ENCODE data around the gene CDX2. TPM values are rescaled to one million over a fixed set of nuclear protein-coding genes. Genes with fewer than 3 reads are reported as not detected.
"Not testable (repeated sequence)": the region's sequence is repeated elsewhere in the genome, so short reads cannot be mapped to it uniquely, and the experiment has no call there.

The CDX2 gene
- total and polyA plus RNA-seq, 9 of the 15 experiments (the other 6 are each of a cell fraction or from before 2014, with no cell fraction given) = 0.04 TPM; not detected in 8

GRCh38 chr13:27965343-27965739 is 3.8 kb downstream of the CDX2 start:
- no peaks in the 10 kb centered on the region for H3K9me3 ChIP-seq (replicated peaks; ENCODE audit: control insufficient read depth, insufficient read depth, low read depth, low read length)
- 2% methylated on average over 5 of the region's 7 CpGs for WGBS (ENCODE audit: insufficient coverage, low coverage, missing lambda C conversion rate)
- no peak for TF ChIP-seq SAFB (IDR thresholded peaks at IDR 0.05; ENCODE audit: borderline replicate concordance, low read depth, low read length)
- ATAC-seq (no peak), FAIRE-seq (no peak), DNase-seq (ENCODE audit: extremely low read depth in 1 of 4, low spot score in 3 of 4) (no peak)
- H3K4me2 ChIP-seq (ENCODE audit: insufficient read depth, low read length) = no peak overlapping the region
- peaks cover 0 to 9% of the 10 kb centered on the region in 2 experiments; a peak in 2 of 5 replicates for H3K4me1 ChIP-seq (replicated peaks in 1 of 2; ENCODE audit: control insufficient read depth in 2 of 2, insufficient read depth in 2 of 2, low read length in 2 of 2)
- H3K4me3 ChIP-seq = no peak overlapping the region
- no peaks in the 10 kb centered on the region for H3K36me3 ChIP-seq (ENCODE audit: control insufficient read depth, insufficient read depth, low read length)
- no peak overlapping the region for H2AFZ ChIP-seq (ENCODE audit: low read depth, low read length)
- no TSS peak for BruUV-seq (replicated peaks)
- no peaks in the 10 kb centered on the region for H3K9me1 ChIP-seq (ENCODE audit: control insufficient read depth, insufficient read depth, low read length)
- H3K27ac ChIP-seq (ENCODE audit: extremely low read depth, low read depth, low read length) = no peak overlapping the region
- H4K20me1 ChIP-seq (replicated peaks; ENCODE audit: control insufficient read depth, insufficient read depth, low read length) = no peaks in the 10 kb centered on the region; the same call in 1 of the 2 replicates
- H3K9ac ChIP-seq (ENCODE audit: insufficient read depth in 1 of 2, low read depth in 2 of 2, low read length in 2 of 2) = no peak overlapping the region
- POLR2A ChIA-PET = interaction anchor here (0.6 kb wide), 1 partner anchor 181 kb away, joined by 3 read pairs; no protein-coding TSS in a partner anchor
- H3K79me2 ChIP-seq (ENCODE audit: control insufficient read depth, insufficient read depth, low read length) = no peaks in the 10 kb centered on the region
- in situ Hi-C loops (cut with MboI) (loop anchor here (25.0 kb wide), 1 partner anchor 453 kb away; no protein-coding TSS in a partner anchor), intact Hi-C loops (cut with micrococcal nuclease) (no loop called here)
- CTCF ChIA-PET (ENCODE audit: low intra/inter-chr PET ratio) = no interaction called here
- H3K27me3 ChIP-seq (ENCODE audit: control insufficient read depth in 2 of 2, insufficient read depth in 2 of 2, low read length in 2 of 2) = peaks cover 12 to 73% of the 10 kb centered on the region in 2 experiments; a peak in 4 of 5 replicates

- H3K9ac ChIP-seq (ENCODE audit: insufficient read depth in 1 of 2, low read depth in 2 of 2, low read length in 2 of 2) = no peak overlapping the region
- ATAC-seq (no peak), DNase-seq (ENCODE audit: extremely low read depth in 1 of 4, low spot score in 3 of 4) (no peak), FAIRE-seq (no peak)
- no peak overlapping the region for H3K27ac ChIP-seq (ENCODE audit: extremely low read depth, low read depth, low read length)
- H4K20me1 ChIP-seq (replicated peaks; ENCODE audit: control insufficient read depth, insufficient read depth, low read length) = no peaks in the 10 kb centered on the region; the same call in 1 of the 2 replicates
- H3K79me2 ChIP-seq (ENCODE audit: control insufficient read depth, insufficient read depth, low read length) = no peaks in the 10 kb centered on the region
- H3K9me1 ChIP-seq (ENCODE audit: control insufficient read depth, insufficient read depth, low read length) = no peaks in the 10 kb centered on the region
- H3K4me3 ChIP-seq = no peak overlapping the region
- no TSS peak for BruUV-seq (replicated peaks)
- TF ChIP-seq SMARCC2 (IDR thresholded peaks at IDR 0.05; ENCODE audit: low read depth) = no peak
- TF ChIP-seq ZNF668 (CRISPR knock-in tag; IDR thresholded peaks at IDR 0.05) = no peak
- no peaks in the 10 kb centered on the region for H3K36me3 ChIP-seq (ENCODE audit: control insufficient read depth, insufficient read depth, low read length)
- in situ Hi-C loops (cut with MboI) = loop anchor here (25.0 kb wide), 1 partner anchor 453 kb away; no protein-coding TSS in a partner anchor
- H2AFZ ChIP-seq (ENCODE audit: low read depth, low read length) = no peak overlapping the region
- CTCF ChIA-PET (ENCODE audit: low intra/inter-chr PET ratio) = no interaction called here
- H3K9me3 ChIP-seq (replicated peaks; ENCODE audit: control insufficient read depth, insufficient read depth, low read depth, low read length) = no peaks in the 10 kb centered on the region
- WGBS (ENCODE audit: insufficient coverage, low coverage, missing lambda C conversion rate) = 2% methylated on average over 8 of the region's 15 CpGs
- intact Hi-C loops (cut with micrococcal nuclease) = no loop called here
- peaks cover 12 to 73% of the 10 kb centered on the region in 2 experiments; a peak in 4 of 5 replicates for H3K27me3 ChIP-seq (ENCODE audit: control insufficient read depth in 2 of 2, insufficient read depth in 2 of 2, low read length in 2 of 2)
- H3K4me1 ChIP-seq (replicated peaks in 1 of 2; ENCODE audit: control insufficient read depth in 2 of 2, insufficient read depth in 2 of 2, low read length in 2 of 2) = peaks cover 0 to 13% of the 10 kb centered on the region in 2 experiments; a peak in 2 of 5 replicates
- no peak overlapping the region for H3K4me2 ChIP-seq (ENCODE audit: insufficient read depth, low read length)
- POLR2A ChIA-PET = no interaction called here
Observed at GRCh38 chr13:27964741-27965323, 4.3 kb downstream of the CDX2 start.

GRCh38 chr13:27964206-27964605 is 4.9 kb downstream of the CDX2 start:
- H3K36me3 ChIP-seq (ENCODE audit: control insufficient read depth, insufficient read depth, low read length); H3K4me3 ChIP-seq; BruUV-seq (replicated peaks); DNase-seq (ENCODE audit: extremely low read depth in 1 of 4, low spot score in 3 of 4); H3K27ac ChIP-seq (ENCODE audit: extremely low read depth, low read depth, low read length); H3K9me3 ChIP-seq (replicated peaks; ENCODE audit: control insufficient read depth, insufficient read depth, low read depth, low read length); H3K9ac ChIP-seq (ENCODE audit: insufficient read depth in 1 of 2, low read depth in 2 of 2, low read length in 2 of 2); FAIRE-seq; H3K79me2 ChIP-seq (ENCODE audit: control insufficient read depth, insufficient read depth, low read length); ATAC-seq; CTCF ChIA-PET (ENCODE audit: low intra/inter-chr PET ratio); H4K20me1 ChIP-seq (replicated peaks; ENCODE audit: control insufficient read depth, insufficient read depth, low read length); H2AFZ ChIP-seq (ENCODE audit: low read depth, low read length); H3K4me2 ChIP-seq (ENCODE audit: insufficient read depth, low read length); POLR2A ChIA-PET; H3K9me1 ChIP-seq (ENCODE audit: control insufficient read depth, insufficient read depth, low read length); intact Hi-C loops (cut with micrococcal nuclease): not testable (repeated sequence)
- H3K27me3 ChIP-seq (ENCODE audit: control insufficient read depth in 2 of 2, insufficient read depth in 2 of 2, low read length in 2 of 2) = peaks cover 12 to 67% of the 10 kb centered on the region in 2 experiments; a peak in 4 of 5 replicates
- in situ Hi-C loops (cut with MboI) = loop anchor here (25.0 kb wide), 1 partner anchor 452 kb away; no protein-coding TSS in a partner anchor
- under 1% methylated on average over 11 of the region's 13 CpGs for WGBS (ENCODE audit: insufficient coverage, low coverage, missing lambda C conversion rate)
- peaks cover 0 to 13% of the 10 kb centered on the region in 2 experiments; a peak in 2 of 5 replicates for H3K4me1 ChIP-seq (replicated peaks in 1 of 2; ENCODE audit: control insufficient read depth in 2 of 2, insufficient read depth in 2 of 2, low read length in 2 of 2)

Data from K562 (cell line).